ENCODE measurements around the gene FMR1. TPM values are rescaled to one million over a fixed set of nuclear protein-coding genes. Genes with fewer than 3 reads are reported as not detected.

The FMR1 gene
- total RNA-seq, 1 donor from 2014 or later: 60.0 TPM

Small RNA genes within 50 kb of the gene (small RNA-seq; reads per million reads assigned to genes)
- gene RF02118 (ENCODE audit: low replicate concordance): not detected

Other genes with a start within 250 kb of the FMR1 start
- not detected for gene FMR1NB, start 69.4 kb downstream of the FMR1 start, total RNA-seq

All from temporal lobe (tissue), 2 donors.